HG02840 (cell line): Measurements from ENCODE around the gene BTBD1.

ENCODE experiments used
- ATAC-seq: cut with Tn5 transposase; IDR thresholded peaks from one replicate; pipeline ENCODE4 v1.9.1; 2021; ENCODE audit warnings: mild to moderate bottlenecking, moderate library complexity, moderate number of reproducible peaks; ENCODE audit not compliant: unreplicated experiment, low FRiP score

BTBD1 gene

GRCh38 chr15:82999905-83000671, 67.0 kb downstream of the BTBD1 start:
- no peak for ATAC-seq

GRCh38 chr15:82999426-82999825, 67.6 kb downstream of the BTBD1 start:
- ATAC-seq = no peak

GRCh38 chr15:82995938-82996337, 71.1 kb downstream of the BTBD1 start:
- no peak for ATAC-seq

- no peak for ATAC-seq
Measured at GRCh38 chr15:82995076-82995475, 72.0 kb downstream of the BTBD1 start.

GRCh38 chr15:82993144-82993543, 73.9 kb downstream of the BTBD1 start:
- no peak for ATAC-seq

GRCh38 chr15:82992436-82992998, 74.5 kb downstream of the BTBD1 start:
- ATAC-seq = no peak

GRCh38 chr15:82986442-82986780, 80.6 kb downstream of the BTBD1 start:
- ATAC-seq = peak; percentile 34

GRCh38 chr15:82985688-82986441, 81.2 kb downstream of the BTBD1 start, which contains the start of gene RAMAC:
RAMAC (plus strand) TSS chr15:82986210; CDS start chr15:82989019, 2,809 bp downstream.
- ATAC-seq = peak; percentile 91

- no peak for ATAC-seq
Measured at GRCh38 chr15:82980981-82981380, 86.1 kb downstream of the BTBD1 start.

GRCh38 chr15:82979726-82980125, 87.3 kb downstream of the BTBD1 start:
- ATAC-seq = no peak

- ATAC-seq = no peak
Measured at GRCh38 chr15:82978438-82978837, 88.6 kb downstream of the BTBD1 start.

GRCh38 chr15:82977076-82977475, 90.0 kb downstream of the BTBD1 start:
- no peak for ATAC-seq

GRCh38 chr15:82972990-82973389, 94.1 kb downstream of the BTBD1 start:
- ATAC-seq = no peak

- ATAC-seq = no peak
Measured at GRCh38 chr15:82971218-82971984, 95.7 kb downstream of the BTBD1 start.

GRCh38 chr15:82970696-82971095, 96.4 kb downstream of the BTBD1 start:
- no peak for ATAC-seq

GRCh38 chr15:82970078-82970686, 96.9 kb downstream of the BTBD1 start:
- ATAC-seq = no peak

GRCh38 chr15:82969353-82969752, 97.7 kb downstream of the BTBD1 start:
- ATAC-seq = no peak

- no peak for ATAC-seq
Measured at GRCh38 chr15:82968066-82968465, 99.0 kb downstream of the BTBD1 start.

GRCh38 chr15:82966671-82967071, 100.4 kb downstream of the BTBD1 start:
- peak; percentile 85 for ATAC-seq
